ENCODE measurements around the gene PDE1C. TPM values are rescaled to one million over a fixed set of nuclear protein-coding genes. Genes with fewer than 3 reads are reported as not detected.

Gene PDE1C
- total and polyA plus RNA-seq, 2 of the 4 experiments (the other 2 are of a cell fraction): 14.2 to 61.5 TPM

GRCh38 chr7:31851119-31851518 is 219.1 kb downstream of the PDE1C start:
- H3K9ac ChIP-seq (ENCODE audit: low read depth, low read length): no peak overlapping the region
- H3K9me1 ChIP-seq (ENCODE audit: insufficient read depth, low read length): no peaks in the 10 kb centered on the region; the same call in 1 of the 2 replicates
- ATAC-seq (ENCODE audit: low read depth) (no peak), DNase-seq (no peak)
- no peak overlapping the region for H4K91ac ChIP-seq (ENCODE audit: insufficient read depth, low read depth, low read length)
- H2BK120ac ChIP-seq (ENCODE audit: low read depth, low read length): no peak overlapping the region
- H3K27ac ChIP-seq (ENCODE audit: insufficient read depth, low read length): no peak overlapping the region
- H2BK20ac ChIP-seq (ENCODE audit: low read depth, low read length): no peak overlapping the region
- no peak overlapping the region for H2AFZ ChIP-seq (replicated peaks; ENCODE audit: low read length, poor library complexity)
- dilution Hi-C loops (cut with HindIII; ENCODE audit: low sequenced_read_pairs, unreplicated experiment): no loop called here
- H2AK9ac ChIP-seq (replicated peaks; ENCODE audit: low read depth, low read length, poor library complexity): no peak overlapping the region
- H4K20me1 ChIP-seq (ENCODE audit: insufficient read depth, low read length): no peaks in the 10 kb centered on the region
- no peak overlapping the region for H4K8ac ChIP-seq (ENCODE audit: low read depth in 2 of 2, low read length in 2 of 2)
- no peak overlapping the region for H3K23ac ChIP-seq (ENCODE audit: low read depth, low read length)
- no peaks in the 10 kb centered on the region for H3K27me3 ChIP-seq (ENCODE audit: control insufficient read depth, insufficient read depth, low read length)
- no peaks in the 10 kb centered on the region; a peak in 1 of 4 replicates for H3K79me1 ChIP-seq (ENCODE audit: low read depth in 1 of 2, low read length in 2 of 2)
- H2BK15ac ChIP-seq (ENCODE audit: low read depth, low read length): no peak overlapping the region
- BruUV-seq (replicated peaks): no TSS peak
- CTCF ChIA-PET: no interaction called here
- H3K4ac ChIP-seq (ENCODE audit: low read depth, low read length): no peak overlapping the region
- no peak overlapping the region for H3K4me2 ChIP-seq (ENCODE audit: low read depth, low read length)
- POLR2A ChIA-PET (ENCODE audit: unreplicated experiment): no interaction called here
- no CpG with 5 or more reads among the region's 2 CpGs for WGBS, 2 experiments (ENCODE audit: extremely low coverage in 2 of 2, insufficient read length in 1 of 2)
- no peak overlapping the region for H2AK5ac ChIP-seq (ENCODE audit: low read depth, low read length)
- H3K4me1 ChIP-seq (ENCODE audit: control insufficient read depth, insufficient read depth, low read length): peaks cover 1% of the 10 kb centered on the region; the same call in 1 of the 2 replicates
- no peak overlapping the region for H2BK5ac ChIP-seq (ENCODE audit: low read depth, low read length, poor library complexity, severe bottlenecking)
- no peak for TF ChIP-seq RAD21 (IDR thresholded peaks at IDR 0.05; ENCODE audit: low read length)
- no peak for TF ChIP-seq RFX5 (IDR thresholded peaks at IDR 0.05; ENCODE audit: low read depth, low read length)
- no peak for TF ChIP-seq MAFK (IDR thresholded peaks at IDR 0.05; ENCODE audit: low read depth, low read length)
- no peak for TF ChIP-seq CEBPB (IDR thresholded peaks at IDR 0.05; ENCODE audit: low read depth, low read length)
- TF ChIP-seq RCOR1 (IDR thresholded peaks at IDR 0.05; ENCODE audit: insufficient replicate concordance, low read length): no peak
- no peak for TF ChIP-seq MXI1 (IDR thresholded peaks at IDR 0.05; ENCODE audit: borderline replicate concordance, low read depth, low read length)
- no peak for TF ChIP-seq SMC3 (IDR thresholded peaks at IDR 0.05; ENCODE audit: low read depth, low read length)
- no peaks in the 10 kb centered on the region for H3K9me3 ChIP-seq (ENCODE audit: control insufficient read depth, insufficient read depth, low read length)
- H3K14ac ChIP-seq (replicated peaks; ENCODE audit: low read depth, low read length): no peak overlapping the region
- in situ Hi-C loops (cut with MboI; ENCODE audit: low sequenced_read_pairs): no loop called here
- H3K36me3 ChIP-seq (ENCODE audit: control insufficient read depth, insufficient read depth, low read length): 0 out of 2 replicates have a peak, but pooled peaks cover 2% of the 10 kb centered on the region
- intact Hi-C loops (cut with micrococcal nuclease): no loop called here
- no peak overlapping the region for H3K18ac ChIP-seq (ENCODE audit: low read depth, low read length)
- H3K4me3 ChIP-seq (ENCODE audit: insufficient read depth, low read depth, low read length): no peak overlapping the region
- no peak overlapping the region for H3K56ac ChIP-seq (ENCODE audit: extremely low read depth, insufficient read depth, low read length)
- peak overlapping the region; percentile 60; the same call in 1 of the 2 replicates for H4K5ac ChIP-seq (ENCODE audit: low read depth, low read length)

Measured in IMR-90 (cell line).